Coronary artery (tissue), 2 donors: Measurements from ENCODE around the gene TBCEL.

ENCODE experiments used
- DNase-seq: peaks from one replicate; pipeline ENCODE4 v3.0.0-alpha.2; 2017; ENCODE audit warnings: low spot score
- H3K27ac ChIP-seq, 2 donors: fragments of 200-600 bp; sonication (generic); one replicate each; pipeline ENCODE4 v1.5.1; 2016 to 2019
- H3K4me3 ChIP-seq: fragments of 200-600 bp; sonication (generic); 2 replicates; pipeline ENCODE4 v1.5.1; 2016; ENCODE audit warnings: mild to moderate bottlenecking, moderate library complexity
- CTCF ChIP-seq: fragments of 200-600 bp; sonication (generic); IDR thresholded peaks from one replicate; pipeline ENCODE4 v1.5.1; 2019; ENCODE audit warnings: antibody characterized with exemption

The TBCEL gene

DNA sequence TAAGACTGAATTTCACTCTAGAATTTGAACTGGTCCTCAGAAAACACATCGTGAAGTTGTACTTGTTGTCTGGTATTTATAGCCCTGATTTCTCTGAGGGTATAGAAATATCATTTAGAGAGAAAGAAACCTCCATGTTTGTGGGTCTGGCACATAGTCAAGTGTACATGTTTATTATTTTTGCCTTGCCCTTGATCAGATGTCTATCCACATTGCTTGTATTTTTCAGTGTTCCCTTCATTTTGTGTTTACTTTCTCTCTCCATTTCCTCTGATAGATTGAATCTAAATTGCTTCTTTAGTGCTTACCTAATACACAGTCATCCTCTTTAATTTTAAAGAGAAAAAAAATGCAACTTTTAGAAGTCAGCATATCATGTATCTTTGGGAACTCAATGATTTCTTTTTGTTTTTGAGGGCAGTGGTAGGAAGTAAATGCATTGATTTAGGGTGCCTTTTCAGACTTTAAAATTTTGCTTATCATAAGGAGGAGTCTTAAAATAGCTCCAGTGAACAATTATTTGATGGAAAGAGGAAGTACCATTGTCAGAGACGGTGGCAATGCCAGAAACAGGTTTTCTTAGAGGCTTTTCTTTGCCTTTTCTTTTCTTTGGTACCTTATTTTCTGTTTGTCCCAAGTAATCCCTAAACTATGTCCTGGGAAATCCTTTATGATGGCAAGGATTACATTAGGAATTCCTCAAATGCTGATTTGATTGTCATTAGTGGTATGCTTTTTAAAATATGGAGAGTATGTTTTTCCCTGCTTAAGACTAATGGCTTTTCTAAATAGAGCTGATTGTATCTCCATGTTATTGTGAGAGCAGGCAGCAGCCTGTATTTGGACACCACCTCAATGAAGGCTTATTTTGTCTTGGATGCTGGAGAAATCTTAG, 47.3 kb downstream of the TBCEL start:
- Histone ChIP-seq H3K4me3 (no peak overlapping the region), H3K27ac (peak overlapping the region in 1 of 2 donors; percentile 6)
- no peak for DNase-seq
- TF ChIP-seq CTCF, result no peak

GRCh38 chr11:121071846-121072450, 48.0 kb downstream of the TBCEL start:
- H3K27ac ChIP-seq, result peak overlapping the region in 1 of 2 donors; percentile 6
- no peak for DNase-seq
- no peak overlapping the region for H3K4me3 ChIP-seq
- TF ChIP-seq CTCF, result no peak

DNA sequence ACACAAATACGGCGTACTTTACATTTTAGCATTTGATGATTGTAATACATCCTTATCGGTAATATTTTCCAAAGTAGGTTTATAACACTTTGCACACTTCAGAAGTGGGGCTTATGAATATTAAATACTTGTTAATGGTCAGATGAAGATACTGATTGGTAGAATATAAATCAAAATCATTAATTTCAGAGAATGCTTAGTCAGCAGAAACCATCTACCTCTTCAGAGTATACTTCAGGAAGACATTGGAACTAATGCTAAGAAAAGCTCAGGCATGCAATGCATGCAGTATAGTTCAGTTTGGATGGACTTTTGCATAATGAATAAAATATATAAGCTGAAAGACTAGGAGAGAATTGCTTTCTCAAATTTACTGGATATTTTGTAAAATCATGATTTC, 57.4 kb downstream of the TBCEL start:
- DNase-seq, result no peak
- Histone ChIP-seq H3K4me3 (no peak overlapping the region), H3K27ac (no peak overlapping the region)
- TF ChIP-seq CTCF, result no peak

DNA sequence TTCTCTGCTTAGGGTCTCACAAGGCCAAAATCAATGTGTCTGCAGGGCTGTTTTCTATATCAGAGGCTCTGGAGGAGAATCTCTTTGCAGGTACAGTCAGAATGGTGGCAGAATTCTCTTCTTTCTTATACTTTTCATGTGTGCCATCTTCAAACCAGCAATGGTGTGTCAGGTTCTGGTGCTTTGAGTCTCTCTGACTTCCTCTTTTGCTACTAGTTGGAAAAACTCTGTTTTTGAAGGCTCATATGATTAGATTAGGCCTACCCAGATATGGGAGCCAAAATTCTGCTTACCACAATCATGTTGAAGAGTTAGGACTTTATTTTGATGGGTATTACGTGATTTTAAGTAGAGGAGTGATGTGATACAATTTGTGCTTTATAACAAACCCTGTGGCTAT, 58.3 kb downstream of the TBCEL start:
- TF ChIP-seq CTCF, result no peak
- Histone ChIP-seq H3K4me3 (no peak overlapping the region), H3K27ac (no peak overlapping the region)
- DNase-seq, result no peak

GRCh38 chr11:121082670-121083069, 58.8 kb downstream of the TBCEL start:
- no peak for DNase-seq
- no peak for TF ChIP-seq CTCF
- Histone ChIP-seq H3K27ac (no peak overlapping the region), H3K4me3 (no peak overlapping the region)

GRCh38 chr11:121086866-121087265, 63.0 kb downstream of the TBCEL start:
- no peak for TF ChIP-seq CTCF
- Histone ChIP-seq H3K27ac (no peak overlapping the region), H3K4me3 (no peak overlapping the region)
- no peak for DNase-seq

DNA sequence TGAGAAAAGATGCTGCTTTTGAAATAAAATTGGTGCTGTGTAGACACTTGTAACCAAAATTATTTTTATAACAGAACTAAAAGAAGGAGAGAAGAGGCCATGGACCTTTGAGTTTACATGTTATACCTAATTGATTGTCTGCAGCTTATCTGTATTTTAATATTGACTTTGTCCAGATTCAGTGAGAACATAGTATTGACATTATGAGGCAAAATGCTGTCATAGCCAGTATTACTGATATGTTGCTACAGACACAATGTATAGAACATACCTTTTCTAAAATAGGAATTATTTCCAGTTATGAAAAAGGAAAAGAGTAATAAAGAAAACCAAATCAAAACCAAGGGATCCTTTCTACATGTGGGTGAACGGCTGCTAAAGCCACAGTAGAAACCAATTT, 65.7 kb downstream of the TBCEL start:
- no peak for DNase-seq
- TF ChIP-seq CTCF, result no peak
- Histone ChIP-seq H3K4me3 (no peak overlapping the region), H3K27ac (no peak overlapping the region)
